ENCODE results near the gene RBP7.

DNA sequence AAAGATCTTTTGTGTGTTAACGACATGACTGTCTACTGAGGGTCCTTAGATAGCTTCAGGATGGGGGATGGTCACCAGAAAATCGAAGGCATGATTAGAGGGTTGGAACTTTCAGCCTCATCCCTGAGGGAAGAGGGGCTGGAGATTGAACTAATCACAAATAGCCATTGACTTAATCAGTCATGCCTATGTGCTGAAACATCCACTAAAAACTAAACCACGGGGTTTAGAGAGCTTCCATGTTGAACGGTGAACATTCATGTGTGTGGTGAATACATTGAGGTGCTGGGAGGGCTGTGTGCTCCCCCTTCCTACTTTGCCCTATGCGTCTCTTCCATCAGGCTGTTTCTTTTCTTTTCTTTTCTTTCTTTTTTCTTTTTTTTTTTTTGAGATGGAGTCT is 17.0 kb downstream of the RBP7 start:
- TF ChIP-seq POLR2A (IDR thresholded peaks at IDR 0.05) (no peak), CTCF (IDR thresholded peaks at IDR 0.05) (no peak)
